Mucosa of descending colon (tissue), 3 donors: ENCODE measurements around the gene SIGLEC1. TPM values are rescaled to one million over a fixed set of nuclear protein-coding genes. Genes with fewer than 3 reads are reported as not detected.

Source experiments
- ATAC-seq: fragments of 200-7000 bp; cut with Tn5 transposase; one replicate; pipeline ENCODE4 v1.9.1; 2020; ENCODE audit warnings: mild to moderate bottlenecking, moderate library complexity
- DNase-seq, 3 donors: peaks; one replicate each; pipeline ENCODE4 v3.0.0-alpha.2; 2020
- H3K36me3 ChIP-seq: fragments of 200-600 bp; one replicate; pipeline ENCODE4 v1.8.0; 2021; ENCODE audit warnings: low read depth, mild to moderate bottlenecking
- H3K4me1 ChIP-seq: fragments of 200-600 bp; one replicate; pipeline ENCODE4 v1.8.0; 2021; ENCODE audit warnings: low read depth, mild to moderate bottlenecking
- H3K4me3 ChIP-seq: fragments of 200-600 bp; one replicate; pipeline ENCODE4 v1.8.0; 2021; ENCODE audit warnings: mild to moderate bottlenecking
- H3K9me3 ChIP-seq: fragments of 200-600 bp; one replicate; pipeline ENCODE4 v1.8.0; 2021; ENCODE audit warnings: mild to moderate bottlenecking
- intact Hi-C, 2 donors: fragments of 100-400 bp; cut with DNase I in 1 of 2; cut with micrococcal nuclease in 1 of 2; formaldehyde crosslinking; loops; one replicate each; pipeline versions ENCODE4 v1.11.0 to v1.11.1; 2022; cut with DNase I, micrococcal nuclease
- total RNA-seq, 3 donors: library from RNA; stranded (reverse); fragmentation: NEBNext Ultra II Directional in 2 of 3; extraction: Animal tissue kit (Norgen Biotek cat#: 25700) in 2 of 3; gene quantifications; one replicate each; pipeline versions ENCODE4 v1.2.1 to v1.2.4, GENCODE V29; 2021 to 2023
- TF ChIP-seq, protein P1 (sequence below): fragments of 200-600 bp; IDR thresholded peaks from one replicate; pipeline ENCODE4 v1.8.0; 2022; ENCODE audit warnings: antibody characterized with exemption, mild to moderate bottlenecking
- donor health status: DM: no; HTN: no; CAD: no; lungs with moderate emphysema.
- donor health status: DM: no; HTN: no; CAD: no.
- donor health status: DM: no; HTN: yes; CAD: no.

Gene SIGLEC1
- total RNA-seq, 3 donors from 2014 or later, result 3.3 to 21.7 (median 12.2) TPM

DNA sequence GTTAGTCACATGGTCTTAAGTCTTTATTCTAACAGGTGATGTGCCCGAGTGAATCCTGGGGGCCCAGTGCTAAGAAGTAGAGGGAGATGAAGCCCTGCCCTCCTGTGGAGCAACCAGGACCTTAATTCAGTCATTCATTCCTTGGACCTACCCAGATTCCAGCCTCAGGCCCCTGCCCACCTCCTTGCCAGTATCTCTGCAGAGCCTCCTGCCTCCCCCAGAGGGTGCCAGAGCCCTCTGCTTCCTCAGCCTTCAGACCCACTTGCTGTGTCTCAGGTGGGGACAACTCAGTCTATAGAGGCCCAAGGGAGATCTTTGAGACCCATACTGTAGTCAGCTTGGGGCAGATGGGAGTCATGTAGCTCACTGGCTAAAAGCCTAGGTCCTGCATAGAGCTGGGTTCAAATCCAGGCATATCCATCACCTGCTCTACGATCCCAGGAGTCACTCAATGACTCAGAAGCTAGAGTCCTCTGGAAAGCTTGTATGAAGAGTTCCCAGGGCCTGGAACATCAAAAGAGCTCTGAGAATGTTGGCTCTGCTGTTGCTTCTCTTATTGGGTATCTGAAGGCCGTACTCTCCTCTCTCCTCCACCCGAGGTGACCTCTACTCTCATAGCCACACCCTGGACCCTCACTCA is 3.9 kb upstream of the SIGLEC1 start:
- peak; percentile 58 for ATAC-seq
- Histone ChIP-seq H3K9me3 (no peaks in the 10 kb centered on the region), H3K4me3 (no peak overlapping the region), H3K36me3 (no peaks in the 10 kb centered on the region), H3K4me1 (no peaks in the 10 kb centered on the region)
- intact Hi-C loops, result no loop called here
- TF ChIP-seq, protein P1, sequence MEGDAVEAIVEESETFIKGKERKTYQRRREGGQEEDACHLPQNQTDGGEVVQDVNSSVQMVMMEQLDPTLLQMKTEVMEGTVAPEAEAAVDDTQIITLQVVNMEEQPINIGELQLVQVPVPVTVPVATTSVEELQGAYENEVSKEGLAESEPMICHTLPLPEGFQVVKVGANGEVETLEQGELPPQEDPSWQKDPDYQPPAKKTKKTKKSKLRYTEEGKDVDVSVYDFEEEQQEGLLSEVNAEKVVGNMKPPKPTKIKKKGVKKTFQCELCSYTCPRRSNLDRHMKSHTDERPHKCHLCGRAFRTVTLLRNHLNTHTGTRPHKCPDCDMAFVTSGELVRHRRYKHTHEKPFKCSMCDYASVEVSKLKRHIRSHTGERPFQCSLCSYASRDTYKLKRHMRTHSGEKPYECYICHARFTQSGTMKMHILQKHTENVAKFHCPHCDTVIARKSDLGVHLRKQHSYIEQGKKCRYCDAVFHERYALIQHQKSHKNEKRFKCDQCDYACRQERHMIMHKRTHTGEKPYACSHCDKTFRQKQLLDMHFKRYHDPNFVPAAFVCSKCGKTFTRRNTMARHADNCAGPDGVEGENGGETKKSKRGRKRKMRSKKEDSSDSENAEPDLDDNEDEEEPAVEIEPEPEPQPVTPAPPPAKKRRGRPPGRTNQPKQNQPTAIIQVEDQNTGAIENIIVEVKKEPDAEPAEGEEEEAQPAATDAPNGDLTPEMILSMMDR, result no peak
- DNase-seq, result no peak

DNA sequence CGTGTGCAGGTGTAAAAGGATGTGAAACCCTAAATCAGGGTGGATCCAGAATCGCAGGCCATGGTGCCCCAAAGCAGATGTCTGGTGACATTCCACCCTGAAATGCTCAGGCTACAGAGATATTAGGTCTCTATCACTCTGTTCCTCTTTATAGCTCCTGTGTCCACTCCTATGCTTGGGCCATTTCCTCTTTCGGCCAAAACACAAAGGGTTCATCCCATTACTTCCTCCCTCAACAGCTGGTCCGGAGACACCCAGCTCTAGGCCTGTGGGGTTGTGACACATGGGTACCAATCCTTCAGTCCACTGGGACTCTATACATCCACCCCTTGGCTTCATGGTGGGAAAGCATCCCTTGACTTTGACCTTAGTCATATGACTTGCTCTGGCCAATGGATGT is 1.7 kb upstream of the SIGLEC1 start:
- TF ChIP-seq, protein P1, result no peak
- DNase-seq, result no peak
- ATAC-seq, result peak; percentile 19
- intact Hi-C loops, result loop anchor here (5.0 kb wide), 1 partner anchor 37 kb away; no protein-coding TSS in a partner anchor
- no peaks in the 10 kb centered on the region for H3K4me1 ChIP-seq
- H3K9me3 ChIP-seq, result no peaks in the 10 kb centered on the region
- H3K4me3 ChIP-seq, result no peak overlapping the region
- no peaks in the 10 kb centered on the region for H3K36me3 ChIP-seq

DNA sequence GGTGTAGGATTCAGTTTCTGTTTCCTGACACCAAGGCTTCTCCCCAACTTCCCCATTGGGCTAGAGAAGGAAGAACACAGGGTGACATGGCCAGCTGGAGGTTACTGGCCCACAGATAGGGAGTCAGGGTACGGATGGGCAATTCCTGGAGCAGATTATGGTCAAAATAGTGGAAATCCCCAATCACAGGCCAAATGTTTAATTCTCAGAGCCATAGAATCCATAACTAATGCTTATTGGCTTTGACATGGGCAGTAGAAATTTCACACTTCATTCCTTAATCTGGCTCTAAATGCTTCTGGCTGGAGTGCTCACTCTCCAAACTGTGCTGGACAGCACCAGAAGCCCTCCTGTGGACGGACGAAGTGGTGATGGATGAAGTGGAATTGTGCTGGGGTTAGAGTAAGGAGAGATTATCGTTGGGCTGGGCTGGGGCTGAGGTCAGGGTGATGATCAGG is 887 bp downstream of the SIGLEC1 start:
- H3K4me1 ChIP-seq, result no peaks in the 10 kb centered on the region
- DNase-seq, result no peak
- TF ChIP-seq, protein P1, result no peak
- ATAC-seq, result no peak
- H3K36me3 ChIP-seq, result no peaks in the 10 kb centered on the region
- intact Hi-C loops, result loop anchor here (5.0 kb wide), 1 partner anchor 34 kb away; no protein-coding TSS in a partner anchor
- H3K4me3 ChIP-seq, result no peak overlapping the region
- H3K9me3 ChIP-seq, result no peaks in the 10 kb centered on the region

DNA sequence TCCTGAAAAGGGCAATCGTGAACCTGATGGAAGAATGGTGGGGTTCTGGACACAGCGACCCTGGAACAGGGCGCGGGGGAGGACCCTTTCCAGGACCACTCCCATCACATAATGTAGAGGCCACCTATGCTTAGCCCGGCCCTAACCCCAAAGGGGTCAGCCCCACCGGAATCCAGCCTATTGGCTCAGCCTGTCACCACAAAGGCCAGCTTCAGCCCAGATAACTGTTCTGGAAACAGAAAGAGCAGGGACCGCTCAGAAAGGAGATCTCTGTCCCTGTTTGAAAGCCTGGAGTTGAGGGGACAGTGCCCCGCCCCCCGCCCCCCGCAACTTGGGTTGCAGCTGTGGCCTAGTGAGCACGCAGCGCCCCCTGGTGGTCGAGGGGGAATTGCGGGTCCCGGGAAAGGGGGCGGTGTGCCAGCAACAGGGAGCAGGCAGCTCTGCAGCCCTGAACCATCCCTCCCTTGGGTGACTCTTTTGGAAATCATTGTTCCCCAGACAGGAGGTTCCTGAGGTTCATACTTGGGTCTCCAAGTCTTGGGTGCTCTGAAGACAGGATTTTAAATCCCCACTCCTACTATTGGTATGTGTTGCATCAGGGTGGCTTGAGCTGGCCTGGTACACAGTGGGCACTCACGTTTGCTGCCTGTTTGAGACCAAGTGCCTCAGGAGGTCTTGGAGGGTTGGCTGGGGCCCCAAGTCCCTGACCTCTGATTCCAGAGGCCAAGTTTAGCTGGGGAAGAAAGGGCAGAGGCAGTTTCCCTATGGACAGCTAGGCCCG is 1.5 kb downstream of the SIGLEC1 start:
- no peaks in the 10 kb centered on the region for H3K4me1 ChIP-seq
- peak; percentile 71 for ATAC-seq
- no peaks in the 10 kb centered on the region for H3K36me3 ChIP-seq
- peak in 2 of 3 donors; percentile 79 to 82 for DNase-seq
- intact Hi-C loops, result loop anchor here (5.0 kb wide), 1 partner anchor 34 kb away; no protein-coding TSS in a partner anchor
- no peak overlapping the region for H3K4me3 ChIP-seq
- TF ChIP-seq, protein P1, result peak; percentile 87
- no peaks in the 10 kb centered on the region for H3K9me3 ChIP-seq

DNA sequence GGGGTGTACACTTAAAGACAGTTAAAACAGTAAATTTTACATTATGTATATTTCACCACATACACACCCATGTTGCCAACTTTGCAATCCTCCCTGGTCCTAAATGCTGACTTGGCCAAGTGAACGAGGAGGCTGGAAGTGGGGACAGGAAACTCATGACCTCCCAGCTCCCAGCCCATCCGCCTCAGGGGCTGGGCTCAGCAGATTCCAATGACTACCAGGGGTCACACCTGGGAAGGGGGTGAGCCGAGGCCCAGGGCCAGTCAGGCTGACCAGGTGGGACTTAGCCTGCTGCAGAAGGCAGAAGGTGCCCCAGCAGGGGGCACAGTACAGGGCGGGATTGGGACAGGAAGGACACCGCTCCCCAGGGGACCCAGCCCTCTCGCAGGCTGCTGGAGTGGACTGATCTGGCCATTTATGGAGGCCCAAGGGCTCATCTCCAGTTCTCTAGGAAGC is 2.4 kb downstream of the SIGLEC1 start:
- intact Hi-C loops, result loop anchor here (5.0 kb wide), 1 partner anchor 33 kb away; no protein-coding TSS in a partner anchor

More for the DNA sequence above, 2.4 kb downstream of the SIGLEC1 start:
- DNase-seq (peak in 1 of 3 donors; percentile 27), ATAC-seq (peak; percentile 6)
- H3K36me3 ChIP-seq, result no peaks in the 10 kb centered on the region
- no peaks in the 10 kb centered on the region for H3K4me1 ChIP-seq
- TF ChIP-seq, protein P1, result no peak
- no peak overlapping the region for H3K4me3 ChIP-seq
- no peaks in the 10 kb centered on the region for H3K9me3 ChIP-seq
